ENCODE measurements around the gene HBA2.
"Not testable (repeated sequence)": the region's sequence is repeated elsewhere in the genome, so short reads cannot be mapped to it uniquely, and the experiment has no call there.

Gene HBA2

DNA sequence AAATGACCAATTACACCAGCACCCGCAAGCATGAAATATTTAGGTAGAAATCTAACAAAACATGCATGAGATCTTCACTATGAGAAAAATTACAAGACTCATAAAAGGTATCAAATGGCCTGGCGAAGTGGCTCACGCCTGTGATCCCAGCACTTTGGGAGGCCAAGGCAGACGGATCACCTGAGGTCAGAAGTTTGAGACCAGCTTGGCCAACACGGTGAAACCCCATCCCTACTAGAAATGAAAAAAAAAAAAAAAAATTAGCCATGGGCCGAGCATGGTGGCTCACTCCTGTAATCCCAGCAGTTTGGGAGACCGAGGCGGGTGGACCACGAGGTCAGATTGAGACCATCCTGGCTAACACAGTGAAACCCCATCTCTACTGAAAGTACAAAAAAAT is 31.4 kb downstream of the HBA2 start:
- not testable (repeated sequence) for DNase-seq

DNA sequence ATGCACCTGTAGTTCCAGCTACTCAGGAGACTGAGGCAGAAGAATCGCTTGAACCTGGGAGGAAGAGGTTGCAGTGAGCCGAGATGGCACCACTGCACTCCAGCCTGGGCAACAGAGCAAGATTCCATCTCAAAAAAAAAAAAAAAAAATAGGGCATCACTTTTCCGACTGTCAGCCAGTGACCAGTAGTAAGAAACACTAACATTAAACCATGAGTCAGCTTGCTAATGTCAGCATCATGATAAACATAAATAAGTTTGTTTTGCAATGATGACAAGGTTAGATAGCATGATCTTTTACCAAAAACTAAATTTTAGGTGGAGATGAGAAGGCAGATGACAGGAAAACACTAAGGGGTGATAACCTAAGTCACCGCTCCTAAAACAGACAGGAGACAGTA is 36.7 kb downstream of the HBA2 start:
- DNase-seq = not testable (repeated sequence)

DNA sequence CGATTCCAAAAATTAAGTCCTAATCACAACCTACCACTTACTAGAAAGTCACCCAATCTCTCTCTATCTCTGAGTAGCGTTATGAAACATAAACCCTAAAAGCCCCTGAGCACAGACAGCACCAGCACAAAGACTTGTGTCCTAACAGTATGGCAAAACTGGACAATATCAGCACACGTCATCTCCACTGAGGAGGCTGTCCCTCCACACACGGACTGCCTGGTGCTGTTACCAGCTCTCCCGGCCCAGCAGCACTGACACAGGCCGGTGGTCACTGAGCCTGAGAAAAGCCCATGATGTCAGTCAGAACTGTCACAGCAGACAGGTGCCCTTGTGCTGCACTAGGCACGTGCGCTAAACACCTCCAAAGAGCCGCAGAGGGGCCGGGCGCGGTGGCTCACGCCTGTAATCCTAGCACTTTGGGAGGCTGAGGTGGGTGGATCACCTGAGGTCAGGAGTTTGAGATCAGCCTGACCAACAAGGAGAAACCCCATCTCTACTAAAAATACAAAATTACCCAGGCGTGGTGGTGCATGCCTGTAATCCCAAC is 39.0 kb downstream of the HBA2 start:
- not testable (repeated sequence) for DNase-seq

DNA sequence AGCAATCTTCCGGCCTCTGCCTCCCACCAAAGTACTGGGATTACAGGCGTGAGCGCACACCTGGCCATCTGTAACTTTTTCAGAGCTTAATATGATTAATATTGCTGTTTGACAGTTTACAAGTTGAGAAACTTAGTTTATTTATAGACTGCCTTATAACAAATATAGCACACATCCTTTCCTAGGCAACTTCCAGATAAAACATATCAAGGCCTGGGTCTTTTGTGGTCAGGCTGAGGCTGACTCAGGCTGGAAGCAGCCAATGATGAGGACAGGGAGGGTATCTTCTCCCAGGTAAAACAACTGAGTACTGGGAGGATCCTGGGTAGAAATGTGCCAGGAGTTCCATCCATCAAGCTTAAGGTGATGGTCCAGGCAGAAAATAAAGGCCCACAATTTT is 40.3 kb downstream of the HBA2 start:
- DNase-seq = no peak

DNA sequence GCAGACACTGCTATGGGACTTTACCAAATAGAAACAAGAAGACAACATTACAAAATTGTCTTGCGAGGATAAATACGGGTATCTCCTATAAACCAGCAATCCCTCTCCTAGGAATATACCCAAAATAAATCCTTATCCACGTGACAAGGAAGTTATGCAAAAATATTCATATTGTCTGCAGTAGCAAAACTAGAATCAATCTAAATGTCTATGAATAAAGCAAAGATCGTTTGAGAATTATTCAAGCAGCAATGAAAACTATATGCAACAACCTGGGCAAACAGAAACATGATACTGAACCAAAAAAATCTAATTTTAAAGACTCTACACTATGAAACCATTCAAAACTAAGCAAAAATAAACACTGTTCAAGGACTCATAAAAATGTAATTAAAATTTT is 47.3 kb downstream of the HBA2 start:
- DNase-seq = no peak
